A549 (cell line): ENCODE data around the gene MTHFD2L.

ENCODE experiments used
- BHLHE40 ChIP-seq: IDR thresholded peaks from 2 replicates; pipeline ENCODE4 v1.6.1; 2012; ENCODE audit warnings: low read depth, low read length, inconsistent platforms
- CEBPB ChIP-seq, 2 experiments: fragments of >200 bp in 1 of 2; sonication (Bioruptor Twin) in 1 of 2; formaldehyde crosslinking in 1 of 2; IDR thresholded peaks; 2 replicates each; pipeline ENCODE4 v1.6.1; 2012 to 2016
- CHD2 ChIP-seq: fragments of 150-350 bp; IDR thresholded peaks from 2 replicates; pipeline ENCODE4 v1.6.1; 2014; ENCODE audit warnings: low read length; ENCODE audit not compliant: partially characterized antibody
- EP300 ChIP-seq, 2 experiments: fragments of >200 bp; sonication (Bioruptor Twin); formaldehyde crosslinking; IDR thresholded peaks; 2 replicates in 1 of 2; 3 replicates in 1 of 2; pipeline ENCODE4 v1.6.1; 2016 to 2017
- HOXA7 ChIP-seq: fragments of 250-450 bp; sonication (Bioruptor Pico); IDR thresholded peaks from 2 replicates; pipeline ENCODE4 v1.5.0; 2020; ENCODE audit warnings: mild to moderate bottlenecking, moderate library complexity
- MAZ ChIP-seq: fragments of 150-350 bp; IDR thresholded peaks from 2 replicates; pipeline ENCODE4 v1.6.1; 2014; ENCODE audit warnings: antibody characterized with exemption, low read depth, low read length, borderline replicate concordance
- POLR2A ChIP-seq: IDR thresholded peaks from 2 replicates; pipeline ENCODE4 v1.6.1; 2012; ENCODE audit warnings: mild to moderate bottlenecking, low read length
- POLR2AphosphoS2 ChIP-seq: conservative IDR thresholded peaks from 2 replicates; pipeline ENCODE4 v1.6.1; 2012; ENCODE audit warnings: low read length, improper control_type of control experiment, inconsistent platforms
- RFX5 ChIP-seq: fragments of 450-650 bp; IDR thresholded peaks from 2 replicates; pipeline ENCODE4 v1.7.1; 2014; ENCODE audit warnings: antibody characterized with exemption, mild to moderate bottlenecking, moderate library complexity
- SREBF2 ChIP-seq: fragments of 450-650 bp; IDR thresholded peaks from 2 replicates; pipeline ENCODE4 v1.6.1; 2014; ENCODE audit warnings: mild to moderate bottlenecking, moderate library complexity
- USF2 ChIP-seq: fragments of 450-650 bp; IDR thresholded peaks from 2 replicates; pipeline ENCODE4 v1.6.1; 2014; ENCODE audit warnings: antibody characterized with exemption
- ZFP36 ChIP-seq: fragments of 450-650 bp; IDR thresholded peaks from 2 replicates; pipeline ENCODE4 v1.6.1; 2014; ENCODE audit warnings: borderline replicate concordance; ENCODE audit not compliant: partially characterized antibody
- ZNF302 ChIP-seq: fragments of 250-450 bp; sonication (Bioruptor Pico); IDR thresholded peaks from 2 replicates; pipeline ENCODE4 v1.9.0; 2021; ENCODE audit warnings: inconsistent platforms, mild to moderate bottlenecking, moderate library complexity
- TF ChIP-seq, protein P1 (sequence below): fragments of >200 bp; sonication (Bioruptor Twin); formaldehyde crosslinking; IDR thresholded peaks from 3 replicates; pipeline ENCODE4 v1.5.1; 2016

- TF ChIP-seq EP300 (IDR thresholded peaks at IDR 0.05) (no peak), POLR2A (no peak), MAZ (no peak), POLR2AphosphoS2 (no peak), CEBPB (IDR thresholded peaks at IDR 0.05) (no peak), SREBF2 (no peak), HOXA7 (CRISPR knock-in tag) (no peak), BHLHE40 (no peak), ZFP36 (no peak), CHD2 (no peak), RFX5 (no peak), ZNF302 (CRISPR knock-in tag) (no peak), USF2 (no peak)
- TF ChIP-seq, protein P1, sequence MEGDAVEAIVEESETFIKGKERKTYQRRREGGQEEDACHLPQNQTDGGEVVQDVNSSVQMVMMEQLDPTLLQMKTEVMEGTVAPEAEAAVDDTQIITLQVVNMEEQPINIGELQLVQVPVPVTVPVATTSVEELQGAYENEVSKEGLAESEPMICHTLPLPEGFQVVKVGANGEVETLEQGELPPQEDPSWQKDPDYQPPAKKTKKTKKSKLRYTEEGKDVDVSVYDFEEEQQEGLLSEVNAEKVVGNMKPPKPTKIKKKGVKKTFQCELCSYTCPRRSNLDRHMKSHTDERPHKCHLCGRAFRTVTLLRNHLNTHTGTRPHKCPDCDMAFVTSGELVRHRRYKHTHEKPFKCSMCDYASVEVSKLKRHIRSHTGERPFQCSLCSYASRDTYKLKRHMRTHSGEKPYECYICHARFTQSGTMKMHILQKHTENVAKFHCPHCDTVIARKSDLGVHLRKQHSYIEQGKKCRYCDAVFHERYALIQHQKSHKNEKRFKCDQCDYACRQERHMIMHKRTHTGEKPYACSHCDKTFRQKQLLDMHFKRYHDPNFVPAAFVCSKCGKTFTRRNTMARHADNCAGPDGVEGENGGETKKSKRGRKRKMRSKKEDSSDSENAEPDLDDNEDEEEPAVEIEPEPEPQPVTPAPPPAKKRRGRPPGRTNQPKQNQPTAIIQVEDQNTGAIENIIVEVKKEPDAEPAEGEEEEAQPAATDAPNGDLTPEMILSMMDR: no peak
Measured at GRCh38 chr4:74291471-74291870, 133.6 kb downstream of the MTHFD2L start.
